ENCODE data around the gene ANKRD17.

The ANKRD17 gene

GRCh38 chr4:73103799-73104503 lies 154.6 kb downstream of the ANKRD17 start:
- in situ Hi-C loops (cut with HindIII; ENCODE audit: low pct_ligation_motif_present, low sequenced_read_pairs) = no loop called here
- TF ChIP-seq CTCF (IDR thresholded peaks at IDR 0.05; ENCODE audit: low read depth, low read length, missing control alignments) = no peak
- peak; percentile 12 for DNase-seq
- Histone ChIP-seq H3K36me3 (replicated peaks) (peaks cover 30% of the 10 kb centered on the region), H3K27me3 (replicated peaks) (no peaks in the 10 kb centered on the region), H3K27ac (no peak overlapping the region), H3K4me3 (ENCODE audit: low read depth, low read length) (no peak overlapping the region)

DNA sequence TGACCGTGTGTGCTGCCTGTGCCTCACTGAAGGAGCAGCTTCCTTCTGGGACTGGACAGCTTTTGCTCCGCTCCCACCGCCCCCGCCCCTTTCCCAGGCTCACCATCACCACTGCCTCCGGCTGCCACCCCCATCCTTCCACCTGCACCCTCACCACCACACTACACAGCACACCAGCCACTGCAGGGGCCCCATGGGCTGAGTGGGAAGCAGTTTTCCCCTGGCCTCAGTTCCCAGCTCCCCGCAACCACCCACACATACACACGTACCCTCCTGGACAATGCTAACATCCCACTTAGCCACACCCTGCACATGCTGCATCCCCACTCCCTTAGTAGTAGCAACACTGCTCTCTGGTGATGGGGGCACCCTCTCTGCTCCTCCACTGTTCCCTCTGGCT lies 159.5 kb downstream of the ANKRD17 start:
- Histone ChIP-seq H3K36me3 (replicated peaks) (peaks cover 48% of the 10 kb centered on the region), H3K27me3 (replicated peaks) (no peaks in the 10 kb centered on the region), H3K4me3 (ENCODE audit: low read depth, low read length) (no peak overlapping the region), H3K27ac (no peak overlapping the region)
- no peak for DNase-seq
- no peak for TF ChIP-seq CTCF (IDR thresholded peaks at IDR 0.05; ENCODE audit: low read depth, low read length, missing control alignments)
- in situ Hi-C loops (cut with HindIII; ENCODE audit: low pct_ligation_motif_present, low sequenced_read_pairs) = no loop called here

DNA sequence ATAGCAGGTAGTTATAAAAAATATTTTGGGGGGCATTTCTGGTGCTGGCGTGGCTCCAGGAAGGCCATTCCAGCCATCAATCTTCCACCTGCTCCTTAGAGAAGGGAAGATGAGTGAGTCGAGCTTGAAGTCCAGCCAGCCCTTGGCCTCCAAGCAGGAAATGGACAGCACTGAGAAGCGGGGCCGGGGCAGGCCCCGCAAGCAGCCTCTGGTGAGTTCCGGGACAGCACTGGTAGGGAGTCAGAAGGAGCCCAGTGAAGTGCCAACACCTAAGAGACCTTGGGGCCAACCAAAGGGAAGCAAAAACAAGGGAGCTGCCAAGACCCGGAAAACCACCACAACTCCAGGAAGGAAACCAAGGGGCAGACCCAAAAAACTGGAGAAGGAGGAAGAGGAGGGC lies 159.9 kb downstream of the ANKRD17 start:
- peaks cover 48% of the 10 kb centered on the region for H3K36me3 ChIP-seq (replicated peaks)
- H3K27me3 ChIP-seq (replicated peaks) = no peaks in the 10 kb centered on the region
- no peak for TF ChIP-seq CTCF (IDR thresholded peaks at IDR 0.05; ENCODE audit: low read depth, low read length, missing control alignments)
- H3K27ac ChIP-seq = no peak overlapping the region
- H3K4me3 ChIP-seq (ENCODE audit: low read depth, low read length) = no peak overlapping the region
- in situ Hi-C loops (cut with HindIII; ENCODE audit: low pct_ligation_motif_present, low sequenced_read_pairs) = no loop called here
- DNase-seq = no peak

- Histone ChIP-seq H3K4me3 (ENCODE audit: low read depth, low read length) (no peak overlapping the region), H3K27ac (no peak overlapping the region), H3K36me3 (replicated peaks) (peaks cover 50% of the 10 kb centered on the region), H3K27me3 (replicated peaks) (no peaks in the 10 kb centered on the region)
- no peak for TF ChIP-seq CTCF (IDR thresholded peaks at IDR 0.05; ENCODE audit: low read depth, low read length, missing control alignments)
- no peak for DNase-seq
- in situ Hi-C loops (cut with HindIII; ENCODE audit: low pct_ligation_motif_present, low sequenced_read_pairs) = no loop called here
Measured at GRCh38 chr4:73098016-73098415, 160.6 kb downstream of the ANKRD17 start.

DNA sequence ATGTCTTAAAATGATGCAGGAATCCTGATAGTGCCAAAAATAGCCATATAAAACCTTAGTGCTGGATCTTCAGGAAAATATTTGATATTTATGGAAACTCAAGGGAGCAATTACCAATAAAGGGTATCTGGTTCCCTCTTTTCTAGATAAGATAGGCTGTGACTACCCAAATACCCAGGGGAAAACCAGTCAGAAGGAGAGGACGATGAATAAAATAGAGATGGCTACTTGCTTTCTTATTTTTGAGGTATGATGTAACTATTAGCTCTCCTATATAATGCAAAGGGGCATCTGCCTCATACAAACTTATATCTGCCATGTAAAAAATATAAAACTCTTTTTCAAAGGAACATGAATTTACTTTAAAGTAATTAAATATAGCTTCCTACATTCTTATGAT lies 165.7 kb downstream of the ANKRD17 start:
- peaks cover 46% of the 10 kb centered on the region for H3K36me3 ChIP-seq (replicated peaks)
- no peak overlapping the region for H3K4me3 ChIP-seq (ENCODE audit: low read depth, low read length)
- no peak for DNase-seq
- in situ Hi-C loops (cut with HindIII; ENCODE audit: low pct_ligation_motif_present, low sequenced_read_pairs) = no loop called here
- no peak overlapping the region for H3K27ac ChIP-seq
- H3K27me3 ChIP-seq (replicated peaks) = no peaks in the 10 kb centered on the region
- TF ChIP-seq CTCF (IDR thresholded peaks at IDR 0.05; ENCODE audit: low read depth, low read length, missing control alignments) = no peak

DNA sequence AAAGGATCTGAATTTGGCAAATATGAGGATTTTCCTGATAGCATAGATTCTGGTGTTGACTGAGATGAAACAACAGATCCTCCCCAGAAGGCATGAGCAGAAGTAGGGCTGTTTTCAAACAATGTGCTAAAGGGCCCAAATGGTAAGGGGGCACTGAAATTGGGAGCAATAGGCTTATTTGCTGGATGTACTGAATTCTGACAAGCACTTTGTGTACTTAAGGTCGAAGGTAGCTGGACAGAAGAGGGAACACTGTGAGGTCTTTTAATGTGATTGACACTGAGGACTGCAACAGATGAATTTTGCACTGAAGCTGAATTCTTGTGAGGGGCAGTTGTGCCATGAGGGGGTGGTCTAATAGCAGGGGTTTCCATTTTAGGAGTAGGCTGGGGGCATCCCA lies 167.9 kb downstream of the ANKRD17 start:
- Histone ChIP-seq H3K4me3 (ENCODE audit: low read depth, low read length) (no peak overlapping the region), H3K27ac (no peak overlapping the region), H3K27me3 (replicated peaks) (no peaks in the 10 kb centered on the region), H3K36me3 (replicated peaks) (peaks cover 34% of the 10 kb centered on the region)
- DNase-seq = no peak
- no peak for TF ChIP-seq CTCF (IDR thresholded peaks at IDR 0.05; ENCODE audit: low read depth, low read length, missing control alignments)
- in situ Hi-C loops (cut with HindIII; ENCODE audit: low pct_ligation_motif_present, low sequenced_read_pairs) = no loop called here
